Uterus (tissue), 4 donors: ENCODE results near the gene BCR. TPM values are rescaled to one million over a fixed set of nuclear protein-coding genes. Genes with fewer than 3 reads are reported as not detected.

ENCODE experiments used
- DNase-seq, 2 donors: peaks; one replicate each; pipeline ENCODE4 v3.0.0-alpha.2; 2019 to 2020
- H3K27ac ChIP-seq, 2 donors: fragments of 200-600 bp; sonication (generic); 1 replicate in 1 of 2; 2 replicates in 1 of 2; pipeline ENCODE4 v1.5.1; 2016 to 2018
- H3K27me3 ChIP-seq, 2 donors: fragments of 200-600 bp; sonication (generic); one replicate each; pipeline ENCODE4 v1.5.1; 2018 to 2019; ENCODE audit warnings: control low read depth in 1 of 2
- H3K36me3 ChIP-seq, 2 donors: fragments of 200-600 bp; sonication (generic); one replicate each; pipeline ENCODE4 v1.5.1; 2019; ENCODE audit warnings: control low read depth in 1 of 2
- H3K4me1 ChIP-seq, 2 donors: fragments of 200-600 bp; sonication (generic); one replicate each; pipeline ENCODE4 v1.5.1; 2018 to 2019; ENCODE audit warnings: control low read depth in 1 of 2
- H3K4me3 ChIP-seq, 2 donors: fragments of 200-600 bp; sonication (generic); 1 replicate in 1 of 2; 2 replicates in 1 of 2; pipeline ENCODE4 v1.5.1; 2018 to 2019; ENCODE audit warnings: mild to moderate bottlenecking in 1 of 2
- H3K9me3 ChIP-seq, 2 donors: fragments of 200-600 bp; sonication (generic); one replicate each; pipeline ENCODE4 v1.5.1; 2019; ENCODE audit warnings: control low read depth in 1 of 2
- CTCF ChIP-seq, 4 experiments: fragments of 200-600 bp in 2 of 4; fragments of 450-650 bp in 2 of 4; sonication (generic) in 2 of 4; IDR thresholded peaks; one replicate each; pipeline ENCODE4 v1.5.1; 2016 to 2019; ENCODE audit warnings: antibody characterized with exemption in 4 of 4, mild to moderate bottlenecking in 2 of 4, moderate library complexity in 1 of 4
- POLR2A ChIP-seq, 2 donors: fragments of 450-650 bp; IDR thresholded peaks; one replicate each; pipeline ENCODE4 v1.6.1; 2016; ENCODE audit warnings: antibody characterized with exemption in 2 of 2, mild to moderate bottlenecking in 1 of 2, moderate library complexity in 1 of 2
- intact Hi-C: fragments of 100-400 bp; cut with DNase I; formaldehyde crosslinking; loops from one replicate; pipeline ENCODE4 v1.15.1; 2023; ENCODE audit warnings: low total_unique reads
- total RNA-seq, 4 donors: library from RNA; depleted of rRNA in 3 of 4; stranded (reverse); fragments of >200 nt in 3 of 4; gene quantifications; one replicate each; pipeline versions ENCODE4 v1.1.0 to v1.2.4, GENCODE V29; 2014 to 2023
- donor health status: DM: yes; HTN: yes; CAD: no.

The BCR gene
- total RNA-seq, 4 donors from 2014 or later = 10.6 to 93.3 (median 28.3) TPM

- Histone ChIP-seq H3K4me1 (no peaks in the 10 kb centered on the region), H3K9me3 (no peaks in the 10 kb centered on the region), H3K27me3 (no peaks in the 10 kb centered on the region), H3K27ac (no peak overlapping the region), H3K4me3 (no peak overlapping the region), H3K36me3 (no peaks in the 10 kb centered on the region)
- no peak for DNase-seq
- peak in 1 of 4 experiments; percentile 8 for TF ChIP-seq CTCF (IDR thresholded peaks at IDR 0.05)
- no peak for TF ChIP-seq POLR2A (IDR thresholded peaks at IDR 0.05)
- intact Hi-C loops = no loop called here
These were observed 90.0 kb downstream of the BCR start for GRCh38 chr22:23270212-23270733.

- intact Hi-C loops = no loop called here
- H3K4me1 ChIP-seq = no peaks in the 10 kb centered on the region
- H3K27ac ChIP-seq = no peak overlapping the region
- no peaks in the 10 kb centered on the region for H3K36me3 ChIP-seq
- DNase-seq = no peak
- no peak for TF ChIP-seq CTCF (IDR thresholded peaks at IDR 0.05)
- TF ChIP-seq POLR2A (IDR thresholded peaks at IDR 0.05) = no peak
- no peaks in the 10 kb centered on the region for H3K9me3 ChIP-seq
- no peaks in the 10 kb centered on the region for H3K27me3 ChIP-seq
- no peak overlapping the region for H3K4me3 ChIP-seq
These were observed 90.7 kb downstream of the BCR start for GRCh38 chr22:23270798-23271596.

- H3K36me3 ChIP-seq = no peaks in the 10 kb centered on the region
- no peak overlapping the region for H3K27ac ChIP-seq
- H3K4me3 ChIP-seq = no peak overlapping the region
- no peak for DNase-seq
- TF ChIP-seq POLR2A (IDR thresholded peaks at IDR 0.05) (no peak), CTCF (IDR thresholded peaks at IDR 0.05) (no peak)
- H3K27me3 ChIP-seq = no peaks in the 10 kb centered on the region
- H3K9me3 ChIP-seq = no peaks in the 10 kb centered on the region
- no peaks in the 10 kb centered on the region for H3K4me1 ChIP-seq
- intact Hi-C loops = no loop called here
These were observed 91.2 kb downstream of the BCR start for GRCh38 chr22:23271597-23271908.

GRCh38 chr22:23272371-23272770 lies 92.1 kb downstream of the BCR start:
- no peaks in the 10 kb centered on the region for H3K9me3 ChIP-seq
- H3K27me3 ChIP-seq = no peaks in the 10 kb centered on the region
- H3K36me3 ChIP-seq = no peaks in the 10 kb centered on the region
- TF ChIP-seq CTCF (IDR thresholded peaks at IDR 0.05) = no peak
- TF ChIP-seq POLR2A (IDR thresholded peaks at IDR 0.05) = no peak
- no peak overlapping the region for H3K4me3 ChIP-seq
- no peaks in the 10 kb centered on the region for H3K4me1 ChIP-seq
- intact Hi-C loops = no loop called here
- H3K27ac ChIP-seq = no peak overlapping the region
- DNase-seq = no peak

GRCh38 chr22:23272834-23273233 lies 92.5 kb downstream of the BCR start:
- H3K36me3 ChIP-seq = no peaks in the 10 kb centered on the region
- H3K27ac ChIP-seq = no peak overlapping the region
- H3K9me3 ChIP-seq = no peaks in the 10 kb centered on the region
- H3K27me3 ChIP-seq = no peaks in the 10 kb centered on the region
- DNase-seq = no peak
- no peak overlapping the region for H3K4me3 ChIP-seq
- TF ChIP-seq POLR2A (IDR thresholded peaks at IDR 0.05) (no peak), CTCF (IDR thresholded peaks at IDR 0.05) (no peak)
- no peaks in the 10 kb centered on the region for H3K4me1 ChIP-seq
- intact Hi-C loops = no loop called here
